Caco-2 (cell line): Measurements from ENCODE around the gene MEF2D. TPM values are rescaled to one million over a fixed set of nuclear protein-coding genes. Genes with fewer than 3 reads are reported as not detected.

Source experiments
- BruUV-seq: library from RNA; stranded (reverse); fragments of 400-500 nt; replicated peaks from 2 replicates; lab custom pipeline; 2021; lab: Mats Ljungman, UMichigan
- CTCF ChIA-PET: fragments of 300-600 bp; sonication (Branson Sonifier 250); formaldehyde crosslinking; loops from one replicate; lab custom pipeline; 2022; ENCODE audit warnings: antibody characterized with exemption; lab: Charles Lee
- POLR2A ChIA-PET: fragments of 300-600 bp; sonication (Branson Sonifier 250); formaldehyde crosslinking; loops from one replicate; lab custom pipeline; 2022; ENCODE audit warnings: antibody characterized with exemption; lab: Charles Lee
- DNase-seq, 2 experiments: peaks; one replicate each; pipeline versions ENCODE4 v3.0.0 to v3.0.0-alpha.2; 2020 to 2022
- H3K27me3 ChIP-seq: replicated peaks from 2 replicates; pipeline ENCODE4 v1.6.0; 2011; ENCODE audit warnings: low read length; ENCODE audit not compliant: control insufficient read depth, insufficient read depth
- H3K36me3 ChIP-seq: 2 replicates; pipeline ENCODE4 v1.5.1; 2011; ENCODE audit warnings: low read length; ENCODE audit not compliant: control insufficient read depth, insufficient read depth
- H3K4me1 ChIP-seq: fragments of 250-450 bp; sonication (Bioruptor Pico); 2 replicates; pipeline ENCODE4 v1.5.1; 2020; ENCODE audit warnings: mild to moderate bottlenecking
- H3K4me3 ChIP-seq: 2 replicates; pipeline ENCODE4 v1.5.1; 2011; ENCODE audit warnings: low read depth, mild to moderate bottlenecking, control low read depth, low read length
- H3K9me3 ChIP-seq: fragments of 250-450 bp; sonication (Bioruptor Pico); 2 replicates; pipeline ENCODE4 v1.5.1; 2020; ENCODE audit warnings: mild to moderate bottlenecking, moderate library complexity
- H3K27ac Mint-ChIP-seq: one replicate; pipeline ENCODE4 v1.8.0; 2022; ENCODE audit warnings: mixed read lengths; ENCODE audit not compliant: unreplicated experiment
- H3K27me3 Mint-ChIP-seq: one replicate; pipeline ENCODE4 v1.8.0; 2022; ENCODE audit warnings: mixed read lengths; ENCODE audit not compliant: insufficient read depth, unreplicated experiment
- H3K36me3 Mint-ChIP-seq: one replicate; pipeline ENCODE4 v1.8.0; 2022; ENCODE audit warnings: mild to moderate bottlenecking, mixed read lengths; ENCODE audit not compliant: insufficient read depth, unreplicated experiment
- H3K4me1 Mint-ChIP-seq: one replicate; pipeline ENCODE4 v1.8.0; 2022; ENCODE audit warnings: low read depth, mixed read lengths; ENCODE audit not compliant: unreplicated experiment
- H3K4me3 Mint-ChIP-seq: one replicate; pipeline ENCODE4 v1.8.0; 2022; ENCODE audit warnings: mild to moderate bottlenecking, moderate library complexity, mixed read lengths; ENCODE audit not compliant: unreplicated experiment
- H3K9me3 Mint-ChIP-seq: one replicate; pipeline ENCODE4 v1.8.0; 2022; ENCODE audit warnings: mixed read lengths; ENCODE audit not compliant: unreplicated experiment
- intact Hi-C: fragments of 100-400 bp; cut with micrococcal nuclease; formaldehyde crosslinking; loops from one replicate; pipeline ENCODE4 v1.10.0; 2022; ENCODE audit not compliant: unreplicated experiment
- total RNA-seq: library from RNA; stranded (reverse); gene quantifications from 2 replicates; pipeline ENCODE4 v1.2.3, GENCODE V29; 2022
- TF ChIP-seq, protein P1 (sequence below), 2 experiments: fragments of 200-600 bp in 1 of 2; IDR thresholded peaks; 1 replicate in 1 of 2; 2 replicates in 1 of 2; pipeline versions ENCODE4 v1.5.1 to v1.8.0; 2011 to 2022; ENCODE audit warnings: antibody characterized with exemption in 1 of 2, control low read depth in 1 of 2, inconsistent platforms in 1 of 2, low read depth in 1 of 2, low read length in 1 of 2, mild to moderate bottlenecking in 1 of 2, moderate library complexity in 1 of 2; ENCODE audit not compliant: insufficient read depth in 1 of 2, severe bottlenecking in 1 of 2, unreplicated experiment in 1 of 2

The MEF2D gene
- total RNA-seq, 1 experiment from 2014 or later = 18.6 TPM

DNA sequence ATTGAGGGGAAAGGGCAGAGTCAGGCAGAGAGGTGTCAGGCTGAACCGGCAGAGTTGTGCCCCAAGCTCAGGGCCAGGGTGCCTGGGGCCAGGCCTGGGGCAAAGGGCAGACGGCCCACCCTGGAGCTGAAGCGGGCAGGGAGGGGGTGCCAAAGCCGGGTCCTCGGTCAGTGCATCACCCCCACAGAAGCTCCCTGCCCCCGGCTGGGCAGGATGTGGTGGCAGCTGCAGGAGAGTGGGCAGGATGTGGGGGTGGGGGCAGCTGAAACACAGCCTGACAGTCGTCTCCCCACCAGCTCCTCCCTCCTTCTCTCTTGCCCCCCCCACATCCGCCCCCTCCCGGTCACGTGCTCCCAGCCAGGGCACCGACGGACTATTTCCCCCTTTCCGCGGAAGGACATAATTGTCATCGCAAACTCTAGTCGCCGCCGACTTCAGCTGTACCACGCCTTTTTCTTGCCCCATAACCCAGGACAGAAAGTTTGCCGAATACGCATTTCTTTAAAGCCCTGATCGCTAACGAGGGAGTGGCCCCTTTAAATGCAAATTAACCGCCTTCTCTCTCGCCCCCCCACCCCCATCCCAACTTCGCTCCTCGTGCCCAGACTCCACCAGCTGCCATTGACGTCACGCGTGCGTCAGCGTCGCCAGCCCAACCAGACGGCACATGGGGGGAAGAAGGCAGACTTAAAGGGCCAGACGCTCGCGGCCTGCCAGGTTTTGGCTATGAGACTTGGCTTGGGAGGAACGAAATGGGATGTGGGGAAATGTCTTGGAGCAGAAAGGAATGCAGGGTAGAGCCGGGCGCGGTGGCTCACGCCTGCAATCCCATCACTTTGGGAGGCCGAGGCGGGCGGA, 4.5 kb upstream of the MEF2D start:
- intact Hi-C loops = loop anchor here (2.0 to 10.0 kb wide), 2 partner anchors 38 to 100 kb away; partner anchors contain the start of gene GPATCH4
- CTCF ChIA-PET = interaction anchor here (1.0 to 6.9 kb wide), 2 partner anchors 12 to 48 kb away, joined by 4 to 87 read pairs; no protein-coding TSS in a partner anchor
- Histone ChIP-seq H3K4me3 (peak overlapping the region; percentile 41), H3K27me3 (no peaks in the 10 kb centered on the region), H3K36me3 (no peaks in the 10 kb centered on the region), H3K4me1 (peaks cover 42% of the 10 kb centered on the region), H3K9me3 (no peaks in the 10 kb centered on the region)
- DNase-seq = peak; percentile 95 to 98
- no peaks in the 10 kb centered on the region for H3K9me3 Mint-ChIP-seq
- TF ChIP-seq, protein P1, sequence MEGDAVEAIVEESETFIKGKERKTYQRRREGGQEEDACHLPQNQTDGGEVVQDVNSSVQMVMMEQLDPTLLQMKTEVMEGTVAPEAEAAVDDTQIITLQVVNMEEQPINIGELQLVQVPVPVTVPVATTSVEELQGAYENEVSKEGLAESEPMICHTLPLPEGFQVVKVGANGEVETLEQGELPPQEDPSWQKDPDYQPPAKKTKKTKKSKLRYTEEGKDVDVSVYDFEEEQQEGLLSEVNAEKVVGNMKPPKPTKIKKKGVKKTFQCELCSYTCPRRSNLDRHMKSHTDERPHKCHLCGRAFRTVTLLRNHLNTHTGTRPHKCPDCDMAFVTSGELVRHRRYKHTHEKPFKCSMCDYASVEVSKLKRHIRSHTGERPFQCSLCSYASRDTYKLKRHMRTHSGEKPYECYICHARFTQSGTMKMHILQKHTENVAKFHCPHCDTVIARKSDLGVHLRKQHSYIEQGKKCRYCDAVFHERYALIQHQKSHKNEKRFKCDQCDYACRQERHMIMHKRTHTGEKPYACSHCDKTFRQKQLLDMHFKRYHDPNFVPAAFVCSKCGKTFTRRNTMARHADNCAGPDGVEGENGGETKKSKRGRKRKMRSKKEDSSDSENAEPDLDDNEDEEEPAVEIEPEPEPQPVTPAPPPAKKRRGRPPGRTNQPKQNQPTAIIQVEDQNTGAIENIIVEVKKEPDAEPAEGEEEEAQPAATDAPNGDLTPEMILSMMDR (IDR thresholded peaks at IDR 0.05; ENCODE audit: insufficient read depth in 1 of 2, low read depth in 1 of 2, low read length in 1 of 2, severe bottlenecking in 1 of 2, unreplicated experiment in 1 of 2) = no peak
- POLR2A ChIA-PET = interaction anchor here (0.6 to 1.5 kb wide), 5 partner anchors 13 to 426 kb away, joined by 3 to 22 read pairs (median 3); partner anchors contain the start of gene CCT3
- H3K4me3 Mint-ChIP-seq = peak overlapping the region; percentile 79
- H3K36me3 Mint-ChIP-seq = peaks cover 14% of the 10 kb centered on the region
- BruUV-seq = no TSS peak
- peak overlapping the region; percentile 94 for H3K27ac Mint-ChIP-seq
- H3K27me3 Mint-ChIP-seq = no peaks in the 10 kb centered on the region
- H3K4me1 Mint-ChIP-seq = peaks cover 24% of the 10 kb centered on the region

DNA sequence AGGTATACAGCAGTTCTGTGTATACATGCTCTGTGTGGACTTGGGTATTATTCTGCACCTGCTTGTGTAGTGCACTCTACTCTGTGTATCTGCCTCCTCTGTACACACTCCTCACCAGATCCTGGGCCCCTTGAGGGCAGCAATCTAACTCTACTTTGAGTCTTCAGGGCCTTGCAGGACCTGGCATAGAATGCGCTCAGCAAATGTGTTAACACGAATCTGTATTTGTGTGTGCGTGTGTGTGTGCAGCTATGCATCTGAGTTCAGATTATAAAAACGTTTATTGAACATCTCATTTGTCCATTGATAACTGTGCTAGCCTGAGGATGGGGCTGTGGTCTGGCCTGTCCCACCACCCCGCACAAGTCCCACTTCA, 3.9 kb upstream of the MEF2D start:
- Histone ChIP-seq H3K9me3 (no peaks in the 10 kb centered on the region), H3K4me1 (peaks cover 42% of the 10 kb centered on the region), H3K36me3 (no peaks in the 10 kb centered on the region), H3K4me3 (peak overlapping the region; percentile 41), H3K27me3 (no peaks in the 10 kb centered on the region)
- Mint-ChIP-seq H3K36me3 (peaks cover 14% of the 10 kb centered on the region), H3K4me3 (peak overlapping the region; percentile 79), H3K27me3 (no peaks in the 10 kb centered on the region), H3K9me3 (no peaks in the 10 kb centered on the region), H3K4me1 (peaks cover 24% of the 10 kb centered on the region), H3K27ac (peak overlapping the region; percentile 94)
- BruUV-seq = no TSS peak
- CTCF ChIA-PET = interaction anchor here (1.0 to 6.9 kb wide), 2 partner anchors 12 to 47 kb away, joined by 4 to 87 read pairs; no protein-coding TSS in a partner anchor
- intact Hi-C loops = loop anchor here (2.0 to 10.0 kb wide), 2 partner anchors 38 to 100 kb away; partner anchors contain the start of gene GPATCH4
- no peak for DNase-seq
- POLR2A ChIA-PET = interaction anchor here (0.6 to 1.5 kb wide), 3 partner anchors 12 to 167 kb away, joined by 3 to 22 read pairs (median 3); partner anchors contain the start of gene CCT3
- TF ChIP-seq, protein P1 (IDR thresholded peaks at IDR 0.05; ENCODE audit: insufficient read depth in 1 of 2, low read depth in 1 of 2, low read length in 1 of 2, severe bottlenecking in 1 of 2, unreplicated experiment in 1 of 2) = no peak
